T-helper 1 cell treated with Interleukin-12 subunit alpha and Interleukin-12 subunit beta and Interleukin-4 antibody, amounts not matched to agents 30 μg/mL and 1 μg/mL, for 36 hours (primary cell): Measurements from ENCODE around the gene GSG1L.

ENCODE experiments used
- H3K27ac Mint-ChIP-seq: one replicate; pipeline ENCODE4 v1.8.0; 2021; ENCODE audit warnings: mild to moderate bottlenecking, mixed read lengths
- H3K27me3 Mint-ChIP-seq: one replicate; pipeline ENCODE4 v1.8.0; 2021; ENCODE audit warnings: low read depth, mixed read lengths
- H3K36me3 Mint-ChIP-seq: one replicate; pipeline ENCODE4 v1.8.0; 2021; ENCODE audit warnings: low read depth, mixed read lengths
- H3K4me1 Mint-ChIP-seq: one replicate; pipeline ENCODE4 v1.8.0; 2021; ENCODE audit warnings: low read depth, mixed read lengths
- H3K4me3 Mint-ChIP-seq: one replicate; pipeline ENCODE4 v1.8.0; 2021; ENCODE audit warnings: mild to moderate bottlenecking, moderate library complexity, mixed read lengths
- H3K9me3 Mint-ChIP-seq: one replicate; pipeline ENCODE4 v1.8.0; 2021; ENCODE audit warnings: mixed read lengths

GSG1L gene

DNA sequence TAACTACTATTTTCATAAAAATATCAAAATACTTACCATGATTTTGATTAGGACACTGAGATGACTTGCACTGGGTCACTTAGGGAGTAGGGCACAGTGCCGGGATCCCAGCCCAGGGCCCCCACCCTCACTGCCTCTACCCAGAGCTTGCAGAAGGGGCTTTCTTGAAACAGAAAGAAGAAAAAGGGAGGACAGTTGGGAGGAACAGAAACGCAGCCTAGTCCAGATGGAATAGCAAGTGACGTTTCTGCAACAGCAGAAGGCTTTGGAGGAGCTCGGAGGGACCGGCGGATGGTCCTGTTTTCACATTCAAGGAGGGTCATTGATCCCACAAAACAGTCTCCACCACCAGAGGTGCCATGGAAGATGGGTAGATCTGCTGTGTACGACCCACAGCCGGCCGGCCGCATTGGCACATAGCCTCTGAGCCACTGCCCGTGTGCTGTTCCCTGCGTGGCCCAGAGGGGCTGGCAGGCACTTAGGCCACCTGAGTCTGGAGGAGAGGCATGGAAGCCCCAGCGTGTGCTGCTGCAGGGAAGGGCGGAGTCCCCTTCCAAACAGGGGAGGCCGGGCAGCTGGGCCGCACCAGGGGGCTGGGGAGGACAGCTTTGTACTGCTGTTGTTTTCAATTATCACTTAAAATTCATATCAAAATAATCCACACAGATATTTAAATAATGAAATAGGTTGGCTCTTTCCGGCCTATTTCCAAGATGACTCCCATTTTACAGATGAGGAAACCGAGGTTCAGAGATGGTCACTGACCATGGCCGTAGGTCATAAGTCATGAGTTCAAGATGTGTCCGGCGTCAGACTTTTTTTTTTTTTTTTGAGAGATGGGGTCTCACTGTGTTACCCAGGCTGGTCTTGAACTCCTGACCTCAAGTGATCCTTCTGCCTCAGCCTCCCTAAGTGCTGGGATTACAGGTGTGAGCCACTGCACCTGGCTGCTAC, 22.9 kb upstream of the GSG1L start:
- Mint-ChIP-seq H3K9me3 (no peaks in the 10 kb centered on the region), H3K36me3 (no peaks in the 10 kb centered on the region), H3K4me3 (no peak overlapping the region), H3K27me3 (no peaks in the 10 kb centered on the region), H3K4me1 (peaks cover 2% of the 10 kb centered on the region), H3K27ac (no peak overlapping the region)

DNA sequence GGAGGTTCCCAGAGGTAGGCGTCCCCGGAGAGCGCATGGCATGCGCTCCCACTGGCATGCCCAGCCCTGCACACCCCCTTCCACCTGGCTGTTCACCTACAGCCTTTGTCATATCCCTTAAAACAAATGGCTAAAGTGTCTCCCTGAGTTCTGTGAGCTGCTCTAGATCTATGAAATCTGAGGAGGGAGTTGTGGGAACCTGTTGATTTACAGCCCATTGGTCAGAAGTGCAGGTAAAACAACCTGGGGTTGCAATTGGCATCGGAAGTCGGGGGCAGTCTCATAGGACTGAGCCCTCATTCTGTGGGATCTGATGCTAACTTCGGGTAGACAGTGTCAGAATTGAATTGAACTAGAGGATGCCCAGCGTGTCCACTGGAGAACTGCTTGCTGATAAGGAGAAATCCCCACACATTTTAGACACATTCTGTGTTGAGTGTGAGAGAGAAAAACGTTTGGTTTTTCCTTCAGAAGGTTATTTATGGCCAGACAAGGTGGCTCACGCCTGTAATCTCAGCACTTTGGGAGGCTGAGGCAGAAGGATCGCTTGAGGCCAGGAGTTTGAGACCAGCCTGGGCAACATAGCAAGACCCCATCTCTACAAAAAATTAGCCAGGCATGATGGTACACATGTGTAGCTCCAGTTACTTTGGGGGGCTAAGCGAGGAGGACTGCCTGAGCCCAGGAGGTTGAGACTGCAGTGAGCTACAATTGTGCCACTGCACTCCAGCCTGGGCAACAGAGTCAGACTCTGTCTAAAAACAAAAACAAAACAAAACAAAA, 22.1 kb upstream of the GSG1L start:
- Mint-ChIP-seq H3K27ac (no peak overlapping the region), H3K9me3 (no peaks in the 10 kb centered on the region), H3K36me3 (no peaks in the 10 kb centered on the region), H3K27me3 (no peaks in the 10 kb centered on the region), H3K4me3 (no peak overlapping the region), H3K4me1 (peaks cover 2% of the 10 kb centered on the region)

DNA sequence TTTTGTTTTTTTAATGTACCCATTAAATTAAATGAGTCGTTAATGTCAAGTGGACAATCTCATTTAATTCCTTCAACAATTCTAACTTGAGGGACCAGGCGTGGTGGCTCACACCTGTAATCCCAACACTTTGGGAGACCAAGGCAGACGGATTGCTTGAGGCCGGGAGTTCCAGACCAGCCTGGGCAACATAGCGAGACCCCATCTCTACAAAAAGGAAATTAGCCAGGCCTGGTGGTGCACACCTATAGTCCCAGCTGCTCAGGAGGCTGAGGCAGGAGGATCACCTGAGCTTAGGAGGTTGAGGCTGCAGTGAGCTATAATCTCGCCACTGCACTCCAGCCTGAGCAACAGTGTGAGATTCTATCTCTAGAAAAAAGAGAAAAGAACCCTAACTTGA, 20.7 kb upstream of the GSG1L start:
- Mint-ChIP-seq H3K27ac (no peak overlapping the region), H3K4me3 (no peak overlapping the region), H3K9me3 (no peaks in the 10 kb centered on the region), H3K36me3 (no peaks in the 10 kb centered on the region), H3K4me1 (no peaks in the 10 kb centered on the region), H3K27me3 (no peaks in the 10 kb centered on the region)

DNA sequence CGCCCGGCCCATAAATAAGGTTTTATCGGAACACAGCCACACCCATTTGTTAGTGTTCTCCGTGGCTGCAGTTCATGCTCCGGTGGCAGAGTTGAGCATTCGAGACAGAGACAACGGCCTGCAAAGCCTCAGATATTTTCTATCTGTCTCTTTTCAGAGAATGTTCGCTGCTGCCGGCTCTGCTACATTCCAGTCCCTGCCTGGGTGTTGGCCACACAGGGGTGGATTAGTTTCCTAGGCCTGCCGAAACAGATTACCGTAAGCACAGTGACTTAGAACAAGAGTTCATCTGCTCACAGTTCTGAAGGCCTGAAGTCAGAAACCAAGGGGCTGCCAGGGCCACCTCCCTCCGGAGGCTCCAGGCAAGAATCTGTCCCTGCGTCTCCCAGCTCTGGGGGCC, 19.1 kb upstream of the GSG1L start:
- no peaks in the 10 kb centered on the region for H3K36me3 Mint-ChIP-seq
- H3K9me3 Mint-ChIP-seq: no peaks in the 10 kb centered on the region
- H3K4me3 Mint-ChIP-seq: no peak overlapping the region
- no peak overlapping the region for H3K27ac Mint-ChIP-seq
- no peaks in the 10 kb centered on the region for H3K4me1 Mint-ChIP-seq
- H3K27me3 Mint-ChIP-seq: no peaks in the 10 kb centered on the region

DNA sequence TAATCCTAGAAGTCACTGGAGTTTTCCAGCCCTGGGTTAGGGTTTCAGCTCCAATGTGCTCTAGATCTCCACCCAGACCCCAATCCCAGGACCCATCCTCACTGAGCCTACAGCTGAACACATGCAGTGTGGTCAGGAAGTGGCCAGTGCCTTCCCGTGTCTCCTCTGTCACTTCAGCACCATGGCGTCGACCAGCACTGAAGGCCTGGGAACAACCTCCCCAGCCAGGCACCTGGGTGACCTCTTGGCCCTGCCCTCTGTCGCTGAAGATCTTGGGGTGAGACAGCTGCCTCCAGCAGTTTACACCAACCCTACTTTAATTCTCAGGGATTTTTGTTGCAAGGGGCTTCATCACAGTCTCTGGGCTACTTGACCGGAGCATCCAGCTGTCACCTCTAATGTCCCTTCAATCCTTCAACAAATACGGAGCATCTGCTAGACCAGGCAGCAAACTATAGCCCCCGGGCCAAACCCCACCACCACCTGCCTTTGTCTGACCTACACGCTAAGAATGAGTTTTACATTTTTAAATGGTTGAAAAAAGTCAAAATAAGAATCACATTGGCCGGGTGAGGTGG, 18.0 kb upstream of the GSG1L start:
- no peaks in the 10 kb centered on the region for H3K9me3 Mint-ChIP-seq
- H3K4me3 Mint-ChIP-seq: no peak overlapping the region
- no peaks in the 10 kb centered on the region for H3K36me3 Mint-ChIP-seq
- no peaks in the 10 kb centered on the region for H3K4me1 Mint-ChIP-seq
- no peaks in the 10 kb centered on the region for H3K27me3 Mint-ChIP-seq
- H3K27ac Mint-ChIP-seq: no peak overlapping the region

DNA sequence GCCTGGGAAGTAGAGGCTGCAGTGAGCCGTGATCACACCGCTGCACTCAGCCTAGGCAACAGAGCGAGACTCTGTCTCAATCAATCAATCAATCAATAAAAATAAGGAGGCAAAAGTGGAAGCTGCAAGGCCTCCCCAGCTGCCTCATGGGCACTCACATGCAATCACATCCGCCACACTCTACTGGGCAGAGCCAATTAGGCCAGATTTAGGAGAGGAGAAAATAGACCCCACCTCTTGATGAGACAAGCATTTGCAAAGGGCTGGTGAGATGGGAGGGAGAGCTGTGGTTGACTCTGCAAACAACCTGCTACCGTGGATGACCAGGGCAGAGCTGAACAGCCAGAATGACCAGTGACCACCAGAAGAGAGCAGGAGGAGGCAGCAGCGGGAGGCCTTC, 14.7 kb upstream of the GSG1L start:
- no peaks in the 10 kb centered on the region for H3K36me3 Mint-ChIP-seq
- no peak overlapping the region for H3K4me3 Mint-ChIP-seq
- no peaks in the 10 kb centered on the region for H3K4me1 Mint-ChIP-seq
- H3K9me3 Mint-ChIP-seq: no peaks in the 10 kb centered on the region
- no peak overlapping the region for H3K27ac Mint-ChIP-seq
- H3K27me3 Mint-ChIP-seq: no peaks in the 10 kb centered on the region

DNA sequence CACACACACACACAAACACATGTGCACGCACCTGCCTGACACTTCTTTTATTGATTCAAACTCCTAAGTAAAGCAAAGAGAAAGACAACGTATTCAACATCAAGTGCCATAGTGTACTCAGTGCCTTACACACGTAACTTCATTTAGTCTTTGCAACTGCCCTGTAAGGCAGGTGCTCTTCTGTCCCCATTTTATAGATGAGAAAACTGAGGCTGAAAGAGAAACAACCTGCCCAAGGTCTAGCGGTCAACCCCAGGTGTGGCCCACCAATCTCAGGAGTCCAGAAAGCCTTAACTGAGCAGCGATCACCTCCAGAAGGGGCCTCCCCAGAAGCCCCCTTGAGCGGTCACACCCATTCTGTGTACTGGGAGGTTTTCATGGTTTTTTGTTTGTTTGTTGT, 10.3 kb upstream of the GSG1L start:
- Mint-ChIP-seq H3K9me3 (no peaks in the 10 kb centered on the region), H3K27me3 (peaks cover 4% of the 10 kb centered on the region), H3K36me3 (no peaks in the 10 kb centered on the region), H3K27ac (no peak overlapping the region), H3K4me1 (peaks cover 1% of the 10 kb centered on the region), H3K4me3 (no peak overlapping the region)

DNA sequence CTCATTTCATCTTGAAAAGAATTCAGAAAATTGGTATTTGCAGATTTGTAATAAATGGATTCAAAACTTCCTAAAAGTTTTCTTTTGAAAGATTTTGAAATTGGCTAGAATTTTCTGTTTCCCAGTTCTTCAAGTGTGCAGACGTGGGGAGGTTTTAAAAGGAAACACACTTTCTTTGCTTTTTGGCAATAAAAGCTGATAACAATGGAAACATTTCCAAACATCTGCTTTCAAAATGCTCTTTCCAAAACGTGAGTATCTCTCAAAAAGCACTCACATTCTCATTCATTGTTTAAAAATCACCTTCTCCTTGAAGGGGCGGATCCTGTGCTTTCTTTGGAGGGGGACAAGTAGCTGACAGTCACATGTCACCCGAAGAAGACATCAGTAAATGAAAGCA, 8.6 kb upstream of the GSG1L start:
- no peak overlapping the region for H3K4me3 Mint-ChIP-seq
- H3K9me3 Mint-ChIP-seq: no peaks in the 10 kb centered on the region
- H3K36me3 Mint-ChIP-seq: no peaks in the 10 kb centered on the region
- H3K4me1 Mint-ChIP-seq: peaks cover 1% of the 10 kb centered on the region
- no peak overlapping the region for H3K27ac Mint-ChIP-seq
- H3K27me3 Mint-ChIP-seq: peaks cover 9% of the 10 kb centered on the region

DNA sequence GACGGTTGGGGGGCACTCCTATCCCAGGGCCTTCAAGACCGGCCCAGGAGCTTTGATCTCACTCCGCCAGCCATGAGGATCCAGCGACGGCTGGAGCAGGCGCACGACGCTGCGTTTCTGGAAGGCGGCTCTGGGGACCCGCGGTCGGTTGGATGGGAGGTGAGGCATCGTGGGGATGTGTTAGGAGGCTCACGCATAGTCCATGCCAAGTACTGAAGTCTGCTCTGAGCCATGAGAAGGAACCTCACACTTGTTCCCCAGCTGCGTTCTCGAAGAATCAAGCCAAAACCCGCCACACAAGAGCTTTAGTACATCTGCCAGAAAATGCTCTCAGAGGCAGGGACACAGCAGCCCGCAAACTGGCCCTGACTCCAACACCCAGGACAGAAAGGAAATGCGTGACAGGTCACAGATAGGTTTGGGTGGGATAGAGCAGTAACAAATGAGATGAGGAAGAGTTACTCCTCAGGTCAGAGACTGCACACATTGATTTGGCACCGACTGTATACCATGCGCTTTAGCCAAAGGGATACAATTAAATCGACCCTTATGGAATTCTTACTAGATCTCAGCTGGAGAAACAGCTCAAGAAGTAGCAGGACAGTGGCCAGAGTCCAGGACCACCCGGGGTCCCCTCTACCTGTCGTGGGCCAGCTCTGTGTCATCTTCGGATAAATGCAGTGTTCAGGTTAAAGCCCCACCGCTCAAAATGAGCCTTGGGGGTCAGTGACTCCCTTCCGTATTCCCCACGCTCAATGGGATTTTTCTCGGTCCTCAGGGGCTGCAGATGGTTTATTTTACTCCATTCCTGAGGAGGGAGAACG, 6.7 kb upstream of the GSG1L start:
- Mint-ChIP-seq H3K4me3 (no peak overlapping the region), H3K9me3 (no peaks in the 10 kb centered on the region), H3K36me3 (no peaks in the 10 kb centered on the region), H3K27me3 (peaks cover 19% of the 10 kb centered on the region), H3K27ac (no peak overlapping the region), H3K4me1 (peaks cover 1% of the 10 kb centered on the region)

DNA sequence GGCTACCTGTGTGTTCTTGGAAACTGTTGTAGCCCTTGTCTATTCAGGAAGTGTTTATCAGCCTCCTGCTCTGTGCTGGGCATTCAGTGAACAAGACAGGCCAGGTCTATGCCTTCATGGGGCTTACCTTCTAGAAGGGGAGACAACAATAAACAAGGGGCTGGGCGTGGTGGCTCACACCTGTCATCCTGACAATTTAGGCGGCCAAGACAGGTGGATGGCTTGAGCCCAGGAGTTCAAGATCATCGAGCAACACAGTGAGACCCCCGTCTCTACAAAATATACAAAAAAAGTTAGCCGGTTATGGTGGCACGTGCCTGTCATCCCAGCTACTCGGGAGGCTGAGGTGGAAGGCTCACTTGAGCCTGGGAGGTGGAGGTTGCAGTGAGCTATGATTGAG, 5.5 kb upstream of the GSG1L start:
- Mint-ChIP-seq H3K27ac (no peak overlapping the region), H3K4me3 (no peak overlapping the region), H3K9me3 (no peaks in the 10 kb centered on the region), H3K4me1 (peaks cover 1% of the 10 kb centered on the region), H3K36me3 (no peaks in the 10 kb centered on the region), H3K27me3 (peaks cover 29% of the 10 kb centered on the region)

DNA sequence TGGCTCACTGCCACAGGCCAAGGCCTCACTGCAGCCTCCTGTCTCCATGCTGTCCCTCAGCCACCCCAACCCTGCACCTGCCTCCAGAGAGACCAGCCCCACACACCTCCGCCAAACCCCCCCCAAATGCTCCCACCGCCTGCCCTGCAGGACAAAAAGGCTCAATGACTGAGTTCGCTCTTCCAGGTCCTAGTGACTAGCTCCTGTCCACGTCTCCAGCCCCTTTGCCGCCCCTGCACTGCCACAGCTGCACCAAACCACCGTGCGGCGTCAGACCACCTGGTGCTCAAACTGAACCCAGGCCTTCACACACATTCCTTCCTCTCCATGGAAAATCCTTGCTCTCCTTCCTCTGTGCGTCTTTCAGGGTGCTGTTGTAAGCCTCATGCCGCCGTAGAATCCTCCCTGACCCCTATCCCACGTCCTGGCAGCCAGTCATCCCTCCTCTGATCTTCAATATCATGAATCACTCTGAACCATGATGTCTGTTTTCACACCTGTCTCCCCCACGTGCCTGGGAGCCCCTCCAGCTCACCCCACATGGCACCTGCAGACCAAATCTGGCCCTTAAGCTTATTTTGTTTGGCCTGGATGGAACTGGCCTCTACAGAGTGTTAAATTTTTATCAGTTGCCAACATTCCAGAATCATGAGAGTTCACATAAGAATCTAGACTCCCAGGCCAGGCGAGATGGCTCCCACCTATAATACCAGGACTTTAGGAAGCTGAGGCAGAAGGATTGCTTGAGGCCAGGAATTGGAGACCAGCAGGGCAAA, 4.3 kb upstream of the GSG1L start:
- Mint-ChIP-seq H3K9me3 (no peaks in the 10 kb centered on the region), H3K36me3 (no peaks in the 10 kb centered on the region), H3K27ac (no peak overlapping the region), H3K27me3 (peaks cover 31% of the 10 kb centered on the region), H3K4me1 (peaks cover 1% of the 10 kb centered on the region), H3K4me3 (no peak overlapping the region)

DNA sequence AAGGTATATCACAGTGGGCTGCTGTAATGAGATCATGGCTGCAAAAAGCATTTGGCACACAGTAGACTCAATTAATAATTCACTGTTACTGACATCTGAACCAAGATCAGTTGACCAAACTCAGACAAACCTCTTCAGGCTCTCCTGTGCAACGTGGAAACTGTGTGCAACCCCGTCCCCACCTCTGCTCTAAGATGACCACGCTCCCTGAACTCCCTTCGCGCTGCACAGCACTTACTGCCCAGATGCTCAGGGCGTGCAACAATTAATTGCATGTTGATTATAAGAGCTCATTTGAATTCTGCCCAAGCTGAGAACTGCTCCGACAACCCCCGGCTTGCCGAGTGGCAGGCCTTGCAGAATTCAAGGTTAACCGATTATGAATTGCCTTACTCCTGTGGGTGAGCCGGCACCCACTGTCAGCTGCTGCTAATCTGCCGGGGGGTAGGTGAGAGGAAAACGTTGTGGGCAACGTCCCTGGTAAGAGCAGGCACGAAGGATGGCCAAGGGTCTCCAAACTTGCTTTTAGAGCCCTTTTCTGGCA, 1.3 kb upstream of the GSG1L start:
- H3K4me3 Mint-ChIP-seq: no peak overlapping the region
- no peaks in the 10 kb centered on the region for H3K4me1 Mint-ChIP-seq
- peaks cover 49% of the 10 kb centered on the region for H3K27me3 Mint-ChIP-seq
- no peaks in the 10 kb centered on the region for H3K36me3 Mint-ChIP-seq
- no peak overlapping the region for H3K27ac Mint-ChIP-seq
- H3K9me3 Mint-ChIP-seq: no peaks in the 10 kb centered on the region

DNA sequence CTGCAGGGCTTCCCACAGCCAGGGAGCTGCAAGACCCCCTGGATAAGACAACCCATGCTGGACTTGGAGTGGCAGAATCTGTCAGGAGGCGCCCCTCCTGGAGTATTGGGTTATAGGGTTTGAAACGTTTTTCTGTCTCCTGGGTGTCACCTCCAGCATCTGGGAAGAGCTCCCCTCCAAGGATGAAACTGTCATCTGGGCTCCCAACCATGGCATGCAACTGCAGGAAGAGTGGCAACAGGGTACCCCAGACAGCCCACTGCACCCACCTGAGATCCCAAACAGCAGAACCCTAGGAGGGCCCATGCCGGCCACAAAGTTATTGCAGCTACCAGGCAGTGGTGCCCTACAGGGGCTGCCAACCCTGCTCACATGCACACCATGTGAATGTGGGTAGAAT, 636 bp upstream of the GSG1L start:
- Mint-ChIP-seq H3K36me3 (no peaks in the 10 kb centered on the region), H3K27me3 (peaks cover 53% of the 10 kb centered on the region), H3K4me1 (no peaks in the 10 kb centered on the region), H3K9me3 (no peaks in the 10 kb centered on the region), H3K27ac (no peak overlapping the region), H3K4me3 (no peak overlapping the region)
